ENCODE data around the gene SYT2.

Gene SYT2

GRCh38 chr1:202704601-202705000 lies 5.7 kb downstream of the SYT2 start:
- DNase-seq (ENCODE audit: low read depth in 2 of 2): no peak

- DNase-seq (ENCODE audit: low read depth in 2 of 2): no peak
These were observed 7.1 kb downstream of the SYT2 start for GRCh38 chr1:202703191-202703590.

- no peak for DNase-seq (ENCODE audit: low read depth in 2 of 2)
These were observed 8.2 kb downstream of the SYT2 start for GRCh38 chr1:202702088-202702487.

- no peak for DNase-seq (ENCODE audit: low read depth in 2 of 2)
These were observed 9.1 kb downstream of the SYT2 start for GRCh38 chr1:202701200-202701599.

- DNase-seq (ENCODE audit: low read depth in 2 of 2): no peak
These were observed 10.2 kb downstream of the SYT2 start for GRCh38 chr1:202700061-202700460.

GRCh38 chr1:202698276-202698675 lies 12.0 kb downstream of the SYT2 start:
- DNase-seq (ENCODE audit: low read depth in 2 of 2): no peak

- no peak for DNase-seq (ENCODE audit: low read depth in 2 of 2)
These were observed 13.2 kb downstream of the SYT2 start for GRCh38 chr1:202697038-202697437.

GRCh38 chr1:202694314-202694713 lies 15.9 kb downstream of the SYT2 start:
- no peak for DNase-seq (ENCODE audit: low read depth in 2 of 2)

GRCh38 chr1:202692959-202693555 lies 17.2 kb downstream of the SYT2 start:
- peak; percentile 22 to 26 for DNase-seq (ENCODE audit: low read depth in 2 of 2)

- DNase-seq (ENCODE audit: low read depth in 2 of 2): no peak
These were observed 18.4 kb downstream of the SYT2 start for GRCh38 chr1:202691816-202692215.

GRCh38 chr1:202689493-202690342 lies 20.5 kb downstream of the SYT2 start:
- DNase-seq (ENCODE audit: low read depth in 2 of 2): no peak

- DNase-seq (ENCODE audit: low read depth in 2 of 2): no peak
These were observed 21.2 kb downstream of the SYT2 start for GRCh38 chr1:202689082-202689481.

GRCh38 chr1:202688401-202688800 lies 21.9 kb downstream of the SYT2 start:
- DNase-seq (ENCODE audit: low read depth in 2 of 2): no peak

- DNase-seq (ENCODE audit: low read depth in 2 of 2): no peak
These were observed 22.5 kb downstream of the SYT2 start for GRCh38 chr1:202687798-202688197.

- no peak for DNase-seq (ENCODE audit: low read depth in 2 of 2)
These were observed 22.9 kb downstream of the SYT2 start for GRCh38 chr1:202687370-202687769.

- no peak for DNase-seq (ENCODE audit: low read depth in 2 of 2)
These were observed 24.6 kb downstream of the SYT2 start for GRCh38 chr1:202685641-202686040.

- no peak for DNase-seq (ENCODE audit: low read depth in 2 of 2)
These were observed 25.5 kb downstream of the SYT2 start for GRCh38 chr1:202684716-202685115.

GRCh38 chr1:202683029-202683428 lies 27.2 kb downstream of the SYT2 start:
- no peak for DNase-seq (ENCODE audit: low read depth in 2 of 2)

GRCh38 chr1:202682477-202682876 lies 27.8 kb downstream of the SYT2 start:
- no peak for DNase-seq (ENCODE audit: low read depth in 2 of 2)

- DNase-seq (ENCODE audit: low read depth in 2 of 2): no peak
These were observed 28.4 kb downstream of the SYT2 start for GRCh38 chr1:202681736-202682420.

- DNase-seq (ENCODE audit: low read depth in 2 of 2): no peak
These were observed 29.5 kb downstream of the SYT2 start for GRCh38 chr1:202680586-202681352.

Measured in stimulated activated CD8-positive, alpha-beta memory T cell treated with anti-CD3 and anti-CD28 coated beads, Interleukin-7, amount 100 ng/mL, for 4 hours (primary cell).